CD1c-positive myeloid dendritic cell (primary cell): ENCODE results near the gene NTSR1.
A peak's percentile ranks its signal among the peaks of the same experiment; 100 is the strongest.

ENCODE experiments used
- DNase-seq: peaks from one replicate; pipeline ENCODE4 v3.0.0-alpha.2; 2016; ENCODE audit errors: extremely low spot score

Gene NTSR1

DNA sequence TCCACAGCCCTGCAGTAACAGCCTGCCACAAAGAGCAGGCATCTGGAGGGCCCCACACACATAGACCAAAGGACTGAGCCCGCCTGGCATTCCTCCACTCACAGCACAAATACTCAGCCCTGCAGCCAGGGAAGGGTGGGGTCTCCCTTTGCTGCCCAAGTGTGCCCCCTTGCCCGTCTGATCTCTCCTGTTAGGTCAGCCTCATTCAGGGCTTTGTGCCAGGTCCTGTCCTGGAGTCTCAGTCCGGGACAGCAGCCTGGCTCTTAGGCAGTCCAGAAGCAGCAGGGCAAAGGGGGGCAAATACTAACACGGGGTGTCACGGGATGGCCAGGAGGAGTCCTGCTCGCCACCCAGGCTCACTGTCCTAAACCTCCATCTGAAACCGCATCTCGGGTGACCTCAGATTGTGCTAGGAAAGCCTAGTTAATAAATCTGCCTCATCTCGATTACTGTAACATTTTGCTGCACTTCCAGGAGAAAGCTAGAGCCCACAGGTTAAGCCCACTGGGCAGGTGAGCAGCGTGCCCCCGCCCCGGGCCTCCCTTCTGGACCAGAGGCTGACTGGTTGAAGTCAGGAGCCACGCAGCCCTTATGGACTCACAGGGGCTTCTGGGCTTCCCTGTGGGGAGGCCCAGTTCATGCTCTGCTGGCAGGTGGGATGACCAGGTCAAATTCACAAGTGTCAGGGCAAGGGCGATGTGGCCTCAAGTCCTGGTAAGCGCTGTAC is 92.8 kb downstream of the NTSR1 start:
- no peak for DNase-seq

DNA sequence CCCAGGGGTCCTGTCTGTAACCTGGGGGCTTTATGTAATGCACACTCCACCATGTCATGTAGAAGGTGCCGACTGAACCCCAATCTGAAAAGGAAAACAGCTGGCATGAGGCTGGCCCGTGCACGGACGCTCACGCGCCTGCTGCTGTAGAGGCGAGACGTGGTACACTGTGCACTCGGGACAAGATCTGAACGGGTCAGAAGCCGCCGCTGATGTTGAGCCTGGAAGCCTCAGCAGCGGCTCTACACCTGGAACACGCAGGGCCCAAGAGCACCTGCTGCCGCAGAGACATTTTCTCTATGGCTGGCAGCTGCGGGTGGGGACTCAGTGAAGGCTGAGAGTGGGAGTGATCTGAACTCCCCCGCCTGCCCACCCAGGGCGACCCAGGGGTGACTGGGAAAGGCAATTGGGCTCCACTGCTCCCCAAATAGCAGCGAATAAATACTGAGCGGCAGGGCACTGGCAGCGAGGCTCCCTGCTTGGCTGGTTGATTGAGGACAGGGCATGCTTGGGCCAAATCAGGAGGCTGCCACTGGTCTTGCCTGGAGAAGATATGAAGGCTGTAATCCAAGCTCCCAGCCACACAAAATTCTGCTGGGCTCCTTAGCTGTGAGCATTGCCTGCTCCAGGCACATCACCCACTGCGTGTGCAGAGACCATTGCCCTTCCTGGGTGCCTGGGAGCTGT is 93.5 kb downstream of the NTSR1 start:
- no peak for DNase-seq

- peak; percentile 21 for DNase-seq
These were observed 95.5 kb downstream of the NTSR1 start for GRCh38 chr20:62804021-62804626.

DNA sequence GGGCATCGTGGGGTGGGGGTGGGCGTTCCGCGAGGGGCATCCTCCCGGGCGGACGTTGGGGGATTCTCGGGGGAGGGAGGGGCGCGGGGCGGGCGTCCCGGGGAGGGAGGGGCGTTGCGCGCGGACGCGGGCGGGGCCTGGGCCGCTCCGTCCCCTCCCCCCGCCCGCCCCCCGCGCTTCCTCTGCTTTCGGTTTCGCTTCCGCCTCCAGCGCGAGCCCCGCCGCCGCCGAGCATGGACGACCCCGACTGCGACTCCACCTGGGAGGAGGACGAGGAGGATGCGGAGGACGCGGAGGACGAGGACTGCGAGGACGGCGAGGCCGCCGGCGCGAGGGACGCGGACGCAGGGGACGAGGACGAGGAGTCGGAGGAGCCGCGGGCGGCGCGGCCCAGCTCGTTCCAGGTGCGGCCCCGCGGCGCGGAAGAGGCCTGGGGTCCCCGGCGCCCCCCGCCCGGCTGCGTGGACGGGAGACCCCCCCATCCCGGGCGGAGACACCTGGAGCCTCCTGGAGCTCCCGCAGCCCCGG is 96.1 kb downstream of the NTSR1 start, which contains the start of gene OGFR:
Gene OGFR, plus strand, starts transcription at position 209 of the 528 bp plus-strand sequence. Its CDS starts 25 bp downstream, at position 234.
- DNase-seq, result peak; percentile 67

- DNase-seq, result no peak
These were observed 96.6 kb downstream of the NTSR1 start for GRCh38 chr20:62805155-62805710.

DNA sequence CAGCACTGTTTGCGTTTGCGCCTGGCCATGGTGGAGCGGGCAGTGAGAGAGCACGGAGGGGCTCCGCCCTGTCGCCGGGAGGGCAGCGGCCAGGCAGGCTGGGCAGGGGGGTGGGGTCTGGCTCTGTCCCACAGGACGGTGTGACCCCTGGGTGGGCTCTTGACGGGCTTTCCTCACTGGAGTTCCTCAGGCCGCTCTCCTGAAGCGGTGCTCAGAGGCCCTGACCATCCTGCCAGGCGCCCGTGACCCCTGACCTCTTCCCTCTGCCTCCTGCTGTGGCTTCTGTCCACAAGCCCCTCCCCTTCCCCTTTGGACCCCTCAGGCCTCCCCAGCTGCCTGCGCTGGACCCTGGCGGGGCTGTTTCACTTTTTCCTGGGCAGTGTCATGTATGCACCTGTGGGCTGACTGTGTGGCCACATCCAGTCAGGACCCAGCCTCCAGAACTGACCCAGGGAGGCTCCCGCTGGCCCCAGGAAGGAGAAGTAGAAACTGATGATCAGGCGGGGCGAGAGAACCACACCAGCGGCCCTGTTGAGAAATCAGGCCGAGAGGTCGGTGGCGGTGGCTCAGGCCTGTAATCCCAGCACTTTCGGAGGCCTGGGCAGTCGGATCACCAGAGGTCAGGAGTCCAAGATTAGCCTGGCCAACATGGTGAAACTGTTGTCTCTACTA is 97.2 kb downstream of the NTSR1 start:
- DNase-seq, result peak; percentile 85

DNA sequence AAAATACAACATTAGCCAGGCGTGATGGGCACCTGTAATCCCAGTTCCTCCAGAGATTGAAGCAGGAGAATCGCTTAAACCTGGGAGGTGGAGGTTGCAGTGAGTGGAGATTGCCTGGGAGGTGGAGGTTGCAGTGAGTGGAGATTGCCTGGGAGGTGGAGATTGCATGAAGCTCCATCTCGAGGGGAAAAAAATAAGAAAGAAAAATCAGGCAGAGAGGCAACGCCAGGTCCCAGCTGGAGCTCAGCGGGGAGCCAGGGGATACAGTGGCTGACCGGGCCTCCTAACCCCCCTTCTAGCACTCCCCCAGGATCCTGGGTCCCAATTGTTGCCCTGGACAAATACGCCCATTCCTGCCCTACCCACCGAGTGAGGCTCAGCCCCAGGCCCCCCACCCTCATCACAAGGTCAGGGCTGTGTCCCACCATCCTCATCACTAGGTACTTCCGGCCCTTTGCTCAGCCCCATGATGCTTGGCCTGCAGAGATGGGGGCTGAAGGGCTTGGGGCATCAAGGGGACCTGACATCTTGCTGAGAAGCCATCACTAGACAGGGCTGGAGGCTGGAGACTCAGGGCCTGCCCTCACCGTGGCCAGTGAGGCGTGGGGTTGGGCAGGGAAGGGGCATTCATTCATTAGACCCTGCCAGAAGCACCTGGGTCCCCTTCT is 97.9 kb downstream of the NTSR1 start:
- DNase-seq, result no peak

DNA sequence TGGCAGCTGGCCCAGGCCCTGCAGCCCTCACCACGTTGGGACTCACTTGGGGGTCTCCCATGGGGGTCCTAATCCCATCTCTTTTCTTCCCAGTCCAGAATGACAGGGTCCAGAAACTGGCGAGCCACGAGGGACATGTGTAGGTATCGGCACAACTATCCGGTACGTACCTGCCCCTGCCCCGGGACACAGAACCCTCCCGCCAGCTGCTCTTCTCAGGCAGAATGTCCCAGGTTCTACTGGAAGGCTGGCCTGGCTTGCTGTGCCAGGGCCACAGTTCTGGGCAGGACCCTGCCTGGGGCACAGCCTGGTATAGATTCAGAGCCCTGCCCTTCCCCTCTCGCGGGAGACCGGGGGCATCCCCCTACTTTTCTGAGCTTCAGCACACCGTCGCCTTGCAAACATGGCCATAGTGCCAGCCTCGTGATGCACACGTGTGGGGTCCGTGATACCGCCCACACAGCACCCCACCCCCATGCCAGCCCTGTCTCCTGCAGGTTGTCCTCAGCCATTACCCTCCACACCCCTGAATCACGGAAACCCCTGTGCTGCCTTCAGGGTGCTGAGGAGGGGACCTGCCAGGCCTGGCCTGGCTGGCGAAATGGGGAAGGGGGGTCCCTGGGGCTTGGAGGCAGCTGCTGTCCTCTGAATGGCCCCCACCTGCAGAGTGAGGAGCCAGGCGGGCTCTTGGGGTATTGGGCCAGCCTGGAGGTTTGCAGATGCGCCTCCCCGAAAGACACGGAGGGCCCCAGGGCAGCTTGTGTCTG is 99.0 kb downstream of the NTSR1 start:
- no peak for DNase-seq

GRCh38 chr20:62808211-62808865 is 99.7 kb downstream of the NTSR1 start:
- DNase-seq, result peak; percentile 79

DNA sequence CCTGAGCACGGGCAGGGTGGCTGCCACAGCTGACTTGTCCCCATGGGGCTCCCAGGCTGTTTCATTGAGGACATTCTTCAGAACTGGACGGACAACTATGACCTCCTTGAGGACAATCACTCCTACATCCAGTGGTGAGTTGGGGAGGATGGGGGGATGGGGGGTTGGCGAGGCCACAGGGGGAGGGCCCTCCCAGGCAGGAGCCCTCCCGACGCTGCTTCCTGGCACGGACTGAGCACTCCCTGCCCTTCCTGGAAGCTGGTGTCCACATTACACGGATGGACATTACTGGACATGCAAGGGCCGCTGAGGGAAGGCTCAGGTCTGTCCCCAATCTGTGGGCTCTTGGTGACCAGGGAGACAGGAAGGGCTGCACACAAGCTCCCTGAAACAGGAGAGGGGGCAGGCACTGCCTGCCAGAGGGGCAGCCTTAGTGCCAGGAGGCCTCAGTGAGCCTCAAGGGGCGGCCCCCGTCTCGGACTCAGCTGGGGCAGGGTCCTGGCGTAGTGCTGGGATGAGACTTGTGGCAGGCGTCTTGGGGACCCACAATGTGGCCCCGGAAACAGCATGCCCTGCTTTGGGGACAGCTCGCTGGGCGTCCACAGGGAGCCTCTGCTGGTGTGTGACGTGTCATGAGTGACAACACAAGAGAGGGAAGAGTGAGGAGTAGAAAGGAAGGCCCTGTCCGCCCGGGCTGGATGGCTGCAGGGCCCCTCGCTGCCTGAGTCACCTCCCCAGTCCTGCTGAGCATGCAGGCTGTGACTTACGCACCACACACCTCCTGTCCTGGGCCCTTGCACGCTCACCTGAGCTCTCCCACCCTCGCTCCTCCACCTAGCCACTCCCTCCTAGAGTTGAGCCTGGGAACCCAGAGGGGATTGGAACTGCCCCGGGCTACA is 101.1 kb downstream of the NTSR1 start:
- DNase-seq, result no peak

- no peak for DNase-seq
These were observed 102.7 kb downstream of the NTSR1 start for GRCh38 chr20:62811320-62811719.

- DNase-seq, result no peak
These were observed 103.1 kb downstream of the NTSR1 start for GRCh38 chr20:62811720-62812119.
